Stimulated activated CD4-positive, alpha-beta T cell treated with anti-CD3 and anti-CD28 coated beads, Interleukin-15, amount 100 ng/mL, for 24 hours (primary cell): ENCODE measurements around the gene GFI1.

ENCODE experiments used
- DNase-seq: peaks from one replicate; pipeline ENCODE4 v3.0.0-alpha.2; 2020

Gene GFI1

GRCh38 chr1:92487078-92487605 is 417 bp upstream of the GFI1 start:
- DNase-seq: no peak

- peak; percentile 95 for DNase-seq
Measured at GRCh38 chr1:92485381-92486250, 1.1 kb downstream of the GFI1 start.

GRCh38 chr1:92484472-92485380 is 2.0 kb downstream of the GFI1 start:
- DNase-seq: peak; percentile 87

- peak; percentile 89 for DNase-seq
Measured at GRCh38 chr1:92483610-92484471, 2.9 kb downstream of the GFI1 start.

GRCh38 chr1:92482665-92483609 is 3.8 kb downstream of the GFI1 start:
- peak; percentile 49 for DNase-seq

- DNase-seq: peak; percentile 35
Measured at GRCh38 chr1:92481971-92482664, 4.6 kb downstream of the GFI1 start.

GRCh38 chr1:92481599-92481925 is 5.2 kb downstream of the GFI1 start:
- DNase-seq: no peak

- DNase-seq: no peak
Measured at GRCh38 chr1:92480813-92481598, 5.7 kb downstream of the GFI1 start.

GRCh38 chr1:92480200-92480812 is 6.4 kb downstream of the GFI1 start:
- no peak for DNase-seq

- no peak for DNase-seq
Measured at GRCh38 chr1:92479587-92479986, 7.1 kb downstream of the GFI1 start.

- DNase-seq: no peak
Measured at GRCh38 chr1:92478393-92478792, 8.3 kb downstream of the GFI1 start.

GRCh38 chr1:92476071-92476631 is 10.6 kb downstream of the GFI1 start:
- peak; percentile 64 for DNase-seq

- DNase-seq: no peak
Measured at GRCh38 chr1:92475029-92475428, 11.7 kb downstream of the GFI1 start.

- peak; percentile 57 for DNase-seq
Measured at GRCh38 chr1:92473781-92474495, 12.8 kb downstream of the GFI1 start.

GRCh38 chr1:92470216-92470615 is 16.5 kb downstream of the GFI1 start:
- DNase-seq: no peak

GRCh38 chr1:92466683-92467352 is 19.9 kb downstream of the GFI1 start:
- no peak for DNase-seq

- DNase-seq: no peak
Measured at GRCh38 chr1:92465256-92465647, 21.5 kb downstream of the GFI1 start.
